ENCODE measurements around the gene POU6F1.

- TF ChIP-seq, protein P1, sequence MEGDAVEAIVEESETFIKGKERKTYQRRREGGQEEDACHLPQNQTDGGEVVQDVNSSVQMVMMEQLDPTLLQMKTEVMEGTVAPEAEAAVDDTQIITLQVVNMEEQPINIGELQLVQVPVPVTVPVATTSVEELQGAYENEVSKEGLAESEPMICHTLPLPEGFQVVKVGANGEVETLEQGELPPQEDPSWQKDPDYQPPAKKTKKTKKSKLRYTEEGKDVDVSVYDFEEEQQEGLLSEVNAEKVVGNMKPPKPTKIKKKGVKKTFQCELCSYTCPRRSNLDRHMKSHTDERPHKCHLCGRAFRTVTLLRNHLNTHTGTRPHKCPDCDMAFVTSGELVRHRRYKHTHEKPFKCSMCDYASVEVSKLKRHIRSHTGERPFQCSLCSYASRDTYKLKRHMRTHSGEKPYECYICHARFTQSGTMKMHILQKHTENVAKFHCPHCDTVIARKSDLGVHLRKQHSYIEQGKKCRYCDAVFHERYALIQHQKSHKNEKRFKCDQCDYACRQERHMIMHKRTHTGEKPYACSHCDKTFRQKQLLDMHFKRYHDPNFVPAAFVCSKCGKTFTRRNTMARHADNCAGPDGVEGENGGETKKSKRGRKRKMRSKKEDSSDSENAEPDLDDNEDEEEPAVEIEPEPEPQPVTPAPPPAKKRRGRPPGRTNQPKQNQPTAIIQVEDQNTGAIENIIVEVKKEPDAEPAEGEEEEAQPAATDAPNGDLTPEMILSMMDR (tag by site-specific recombination; IDR thresholded peaks at IDR 0.05) = no peak
- TF ChIP-seq OVOL3 (tag by site-specific recombination; IDR thresholded peaks at IDR 0.05) (no peak), RBAK (tag by site-specific recombination; IDR thresholded peaks at IDR 0.05) (no peak), PBX3 (CRISPR knock-in tag; IDR thresholded peaks at IDR 0.05) (no peak)
Measured at GRCh38 chr12:51187370-51187987, 30.4 kb downstream of the POU6F1 start.

Measured in HEK293 (cell line).